Astrocyte (in vitro differentiated cells and primary cell): ENCODE data around the gene GALE. TPM values are rescaled to one million over a fixed set of nuclear protein-coding genes. Genes with fewer than 3 reads are reported as not detected.

ENCODE experiments used
- DNase-seq: peaks from one replicate; pipeline ENCODE4 v3.0.0-alpha.2; 2010; ENCODE audit warnings: low read depth
- FAIRE-seq: peaks from 2 replicates; lab custom pipeline; 2011; peaks lifted over from hg19 to GRCh38; lab: Jason Lieb, UNC
- H2AFZ ChIP-seq: 2 replicates; pipeline ENCODE4 v1.6.0; 2012; ENCODE audit warnings: low read depth, low read length, inconsistent platforms
- H3K27ac ChIP-seq: 2 replicates; pipeline ENCODE4 v1.5.1; 2011; ENCODE audit warnings: low read depth, low read length, inconsistent platforms
- H3K27me3 ChIP-seq: 2 replicates; pipeline ENCODE4 v1.6.0; 2011; ENCODE audit warnings: low read length, inconsistent platforms; ENCODE audit not compliant: insufficient read depth
- H3K36me3 ChIP-seq: 2 replicates; pipeline ENCODE4 v1.5.1; 2011; ENCODE audit warnings: low read length, inconsistent platforms; ENCODE audit not compliant: insufficient read depth
- H3K4me1 ChIP-seq: 2 replicates; pipeline ENCODE4 v1.5.1; 2011; ENCODE audit warnings: low read length, inconsistent platforms; ENCODE audit not compliant: insufficient read depth
- H3K4me2 ChIP-seq: 2 replicates; pipeline ENCODE4 v1.6.0; 2012; ENCODE audit warnings: low read length, inconsistent platforms
- H3K4me3 ChIP-seq: 2 replicates; pipeline ENCODE4 v1.5.1; 2011; ENCODE audit warnings: low read depth, mild to moderate bottlenecking, low read length, inconsistent platforms; ENCODE audit not compliant: insufficient read depth
- H3K79me2 ChIP-seq: 2 replicates; pipeline ENCODE4 v1.6.0; 2012; ENCODE audit warnings: mild to moderate bottlenecking, low read length, inconsistent platforms; ENCODE audit not compliant: insufficient read depth
- H3K9ac ChIP-seq: 2 replicates; pipeline ENCODE4 v1.6.0; 2012; ENCODE audit warnings: mild to moderate bottlenecking, low read length, inconsistent platforms
- H3K9me3 ChIP-seq: 2 replicates; pipeline ENCODE4 v1.5.1; 2012; ENCODE audit warnings: low read depth, mild to moderate bottlenecking, low read length, inconsistent platforms; ENCODE audit not compliant: insufficient read depth
- H4K20me1 ChIP-seq: 2 replicates; pipeline ENCODE4 v1.6.0; 2012; ENCODE audit warnings: low read length, inconsistent platforms; ENCODE audit not compliant: insufficient read depth
- H3K27ac Mint-ChIP-seq: one replicate; pipeline ENCODE4 v1.8.0; 2021; ENCODE audit warnings: mild to moderate bottlenecking, mixed read lengths; ENCODE audit not compliant: unreplicated experiment
- H3K27me3 Mint-ChIP-seq: one replicate; pipeline ENCODE4 v1.8.0; 2021; ENCODE audit warnings: low read depth, mixed read lengths; ENCODE audit not compliant: unreplicated experiment
- H3K36me3 Mint-ChIP-seq: one replicate; pipeline ENCODE4 v1.8.0; 2021; ENCODE audit warnings: low read depth, mixed read lengths; ENCODE audit not compliant: unreplicated experiment
- H3K4me1 Mint-ChIP-seq: one replicate; pipeline ENCODE4 v1.8.0; 2021; ENCODE audit warnings: low read depth, mixed read lengths; ENCODE audit not compliant: unreplicated experiment
- H3K4me3 Mint-ChIP-seq: one replicate; pipeline ENCODE4 v1.8.0; 2021; ENCODE audit warnings: mild to moderate bottlenecking, moderate library complexity, mixed read lengths; ENCODE audit not compliant: unreplicated experiment
- H3K9me3 Mint-ChIP-seq: one replicate; pipeline ENCODE4 v1.8.0; 2021; ENCODE audit warnings: mild to moderate bottlenecking, mixed read lengths; ENCODE audit not compliant: unreplicated experiment
- CTCF ChIP-seq: IDR thresholded peaks from 2 replicates; pipeline ENCODE4 v1.5.1; 2011; ENCODE audit warnings: low read depth, mild to moderate bottlenecking, inconsistent platforms, low read length, moderate library complexity; ENCODE audit not compliant: insufficient read depth
- EZH2 ChIP-seq: IDR thresholded peaks from 2 replicates; pipeline ENCODE4 v1.6.1; 2012; ENCODE audit warnings: mild to moderate bottlenecking, low read length, inconsistent platforms; ENCODE audit not compliant: insufficient read depth
- total RNA-seq: library from RNA; stranded (reverse); gene quantifications from 2 replicates; pipeline ENCODE4 v1.2.1, GENCODE V29; 2021

GALE gene
- total RNA-seq, 1 donor from 2014 or later = 27.0 TPM

DNA sequence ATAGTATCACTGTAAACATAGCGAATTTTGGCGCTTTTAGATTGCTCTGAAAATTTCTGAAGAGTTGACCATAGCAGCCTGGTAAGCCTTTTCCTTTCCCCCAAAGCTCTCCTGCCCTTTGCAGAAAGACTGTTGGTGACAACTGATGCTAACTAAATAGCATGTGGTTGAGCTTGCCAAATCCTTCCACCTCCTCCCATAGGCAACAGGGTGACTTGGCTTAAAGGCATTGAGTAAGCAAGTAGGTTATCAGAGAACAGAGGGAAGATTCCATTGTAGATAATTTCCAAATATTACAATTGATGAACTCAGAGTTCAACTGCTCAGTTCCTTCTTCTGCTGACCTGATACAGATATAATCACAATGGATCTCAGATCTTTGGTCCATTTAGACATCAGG, 44.6 kb upstream of the GALE start:
- FAIRE-seq (no peak), DNase-seq (no peak)
- Histone ChIP-seq H3K9me3 (no peaks in the 10 kb centered on the region), H3K4me1 (no peaks in the 10 kb centered on the region), H3K9ac (no peak overlapping the region), H3K36me3 (no peaks in the 10 kb centered on the region), H2AFZ (no peak overlapping the region), H3K27ac (no peak overlapping the region), H4K20me1 (no peaks in the 10 kb centered on the region), H3K4me3 (no peak overlapping the region), H3K79me2 (no peaks in the 10 kb centered on the region), H3K4me2 (no peak overlapping the region), H3K27me3 (peaks cover 7% of the 10 kb centered on the region)
- no peaks in the 10 kb centered on the region for H3K4me1 Mint-ChIP-seq
- H3K4me3 Mint-ChIP-seq = no peak overlapping the region
- peaks cover 3% of the 10 kb centered on the region for H3K9me3 Mint-ChIP-seq
- H3K27me3 Mint-ChIP-seq = peaks cover 6% of the 10 kb centered on the region
- no peak overlapping the region for H3K27ac Mint-ChIP-seq
- peaks cover 11% of the 10 kb centered on the region for H3K36me3 Mint-ChIP-seq
- TF ChIP-seq EZH2 (no peak), CTCF (no peak)

- H3K9me3 Mint-ChIP-seq = peaks cover 3% of the 10 kb centered on the region
- TF ChIP-seq CTCF = no peak
- TF ChIP-seq EZH2 = no peak
- H3K9ac ChIP-seq = no peak overlapping the region
- H3K27me3 Mint-ChIP-seq = peaks cover 6% of the 10 kb centered on the region
- H3K4me1 ChIP-seq = no peaks in the 10 kb centered on the region
- no peak overlapping the region for H3K4me3 Mint-ChIP-seq
- no peaks in the 10 kb centered on the region for H3K79me2 ChIP-seq
- no peaks in the 10 kb centered on the region for H3K4me1 Mint-ChIP-seq
- no peak overlapping the region for H3K4me2 ChIP-seq
- DNase-seq (no peak), FAIRE-seq (no peak)
- H3K27ac Mint-ChIP-seq = no peak overlapping the region
- no peak overlapping the region for H3K4me3 ChIP-seq
- H4K20me1 ChIP-seq = no peaks in the 10 kb centered on the region
- H2AFZ ChIP-seq = no peak overlapping the region
- H3K27ac ChIP-seq = no peak overlapping the region
- peaks cover 11% of the 10 kb centered on the region for H3K36me3 Mint-ChIP-seq
- no peaks in the 10 kb centered on the region for H3K36me3 ChIP-seq
- H3K27me3 ChIP-seq = peaks cover 7% of the 10 kb centered on the region
- no peaks in the 10 kb centered on the region for H3K9me3 ChIP-seq
These were observed 43.1 kb upstream of the GALE start for GRCh38 chr1:23843644-23844043.

DNA sequence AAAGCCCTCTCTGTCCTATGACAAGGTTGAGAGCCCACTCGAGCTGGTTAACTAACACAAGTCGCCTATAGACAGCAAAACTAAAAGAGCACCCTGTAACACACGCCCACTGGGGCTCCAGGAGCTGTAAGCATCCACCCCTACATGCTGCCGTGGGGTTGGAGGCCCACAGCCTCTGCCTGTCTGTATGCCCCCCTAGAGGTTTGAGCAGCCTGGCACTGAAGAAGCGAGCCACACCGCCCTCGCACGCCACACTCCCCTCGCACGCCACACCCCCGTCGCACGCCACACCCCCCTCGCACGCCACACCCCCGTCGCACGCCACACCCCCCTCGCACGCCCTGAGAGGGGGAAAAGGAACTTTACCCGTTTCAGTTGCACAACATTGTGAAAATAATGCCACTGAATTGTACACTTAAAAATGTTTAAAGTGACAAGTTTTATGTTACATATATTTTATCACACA, 37.9 kb upstream of the GALE start:
- H3K36me3 Mint-ChIP-seq = no peaks in the 10 kb centered on the region
- peak overlapping the region; percentile 73 for H3K4me3 Mint-ChIP-seq
- Histone ChIP-seq H3K36me3 (no peaks in the 10 kb centered on the region), H3K4me2 (peak overlapping the region; percentile 85), H3K27me3 (peaks cover 10% of the 10 kb centered on the region), H3K79me2 (no peaks in the 10 kb centered on the region), H4K20me1 (no peaks in the 10 kb centered on the region), H3K9ac (no peak overlapping the region), H3K4me3 (peak overlapping the region; percentile 36), H2AFZ (peak overlapping the region; percentile 84), H3K9me3 (no peaks in the 10 kb centered on the region), H3K4me1 (no peaks in the 10 kb centered on the region), H3K27ac (no peak overlapping the region)
- FAIRE-seq (no peak), DNase-seq (peak; percentile 13)
- peaks cover 16% of the 10 kb centered on the region for H3K27me3 Mint-ChIP-seq
- no peaks in the 10 kb centered on the region for H3K9me3 Mint-ChIP-seq
- no peaks in the 10 kb centered on the region for H3K4me1 Mint-ChIP-seq
- H3K27ac Mint-ChIP-seq = no peak overlapping the region
- TF ChIP-seq CTCF (no peak), EZH2 (no peak)
